HG03066 (cell line): ENCODE measurements around the gene PHF13.
"Not testable (repeated sequence)": the region's sequence is repeated elsewhere in the genome, so short reads cannot be mapped to it uniquely, and the experiment has no call there.

Experiments used
- ATAC-seq: cut with Tn5 transposase; IDR thresholded peaks from one replicate; pipeline ENCODE4 v1.9.1; 2021; ENCODE audit warnings: low read depth; ENCODE audit not compliant: unreplicated experiment

The PHF13 gene

GRCh38 chr1:6653436-6654290 is 40.1 kb downstream of the PHF13 start:
- ATAC-seq = no peak

GRCh38 chr1:6657138-6657537 is 43.6 kb downstream of the PHF13 start:
- ATAC-seq = no peak

DNA sequence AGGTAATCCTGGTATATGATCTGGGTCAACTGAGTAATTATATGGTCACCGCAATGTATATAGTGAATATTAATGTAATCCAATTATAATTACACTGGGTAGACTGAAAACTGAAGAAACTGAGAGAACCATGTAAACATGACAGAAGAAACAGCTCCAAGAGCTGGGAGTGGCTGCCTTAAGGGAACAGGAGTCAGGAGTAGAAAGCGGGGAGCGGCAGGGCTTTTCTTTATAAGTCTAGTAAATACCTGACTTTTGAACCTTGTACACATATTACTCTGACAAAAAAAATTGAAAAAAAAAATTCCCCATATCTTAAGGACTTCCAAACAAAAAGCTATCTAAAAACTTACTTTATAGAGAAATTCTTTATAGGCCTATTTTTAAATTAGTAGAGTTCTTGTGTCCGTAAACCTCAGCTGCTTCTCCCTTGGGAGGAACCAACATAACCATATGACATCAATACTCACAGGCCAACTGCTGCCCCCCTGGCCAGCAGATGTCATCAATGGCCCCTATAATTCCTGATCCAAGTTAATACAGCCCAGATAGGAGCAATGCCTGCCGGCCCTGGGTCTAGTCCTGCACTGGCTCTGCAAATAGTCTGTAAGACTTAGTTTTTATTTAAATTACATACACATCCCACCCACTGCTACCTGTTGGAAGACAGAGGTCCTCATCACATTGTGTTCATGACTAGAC is 45.0 kb downstream of the PHF13 start:
- ATAC-seq = no peak

DNA sequence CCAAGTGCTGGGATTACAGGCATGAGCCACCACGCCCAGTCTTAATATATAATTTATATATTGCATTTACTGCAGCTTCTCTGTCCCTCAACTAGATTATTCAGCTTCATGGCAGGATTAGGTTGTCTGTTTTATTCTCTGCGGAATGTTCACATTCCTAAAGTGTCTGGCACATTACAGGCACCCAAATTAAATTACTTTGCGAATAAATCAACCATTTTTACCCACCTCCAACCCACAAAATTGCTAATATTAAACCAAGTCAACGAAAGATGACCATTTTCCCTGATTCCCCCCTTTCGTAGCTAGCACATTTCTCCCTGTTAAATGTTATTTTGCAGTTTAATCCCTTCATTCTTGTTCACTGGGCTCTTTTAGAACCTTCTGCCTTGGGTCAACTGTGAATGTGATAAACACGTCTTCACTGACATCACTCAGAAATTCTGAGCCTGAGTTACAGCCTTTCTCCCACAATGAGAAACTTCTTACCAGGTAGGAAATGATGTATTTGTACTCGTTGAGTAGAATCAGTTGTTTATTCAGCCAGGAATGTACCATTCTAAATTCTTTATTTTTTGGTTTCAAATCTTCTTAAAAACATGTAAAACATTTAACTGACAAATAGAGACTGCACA is 47.0 kb downstream of the PHF13 start:
- no peak for ATAC-seq

DNA sequence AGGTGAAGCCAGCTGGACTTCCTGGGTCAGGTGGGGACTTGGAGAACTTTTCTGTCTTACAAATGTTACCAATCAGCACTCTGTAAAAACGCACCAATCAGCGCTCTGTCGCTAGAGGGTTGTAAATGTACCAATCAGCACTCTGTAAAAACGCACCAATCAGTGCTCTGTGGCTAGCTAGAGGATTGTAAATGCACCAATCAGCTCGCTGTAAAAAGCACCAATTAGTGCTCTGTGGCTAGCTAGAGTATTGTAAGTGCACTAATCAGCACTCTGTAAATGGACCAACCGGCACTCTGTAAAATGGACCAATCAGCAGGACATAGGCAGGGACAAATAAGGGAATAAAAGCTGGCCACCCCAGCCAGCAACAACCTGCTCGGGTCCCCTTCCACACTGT is 48.9 kb downstream of the PHF13 start:
- ATAC-seq = not testable (repeated sequence)

GRCh38 chr1:6666696-6667095 is 53.2 kb downstream of the PHF13 start:
- no peak for ATAC-seq

DNA sequence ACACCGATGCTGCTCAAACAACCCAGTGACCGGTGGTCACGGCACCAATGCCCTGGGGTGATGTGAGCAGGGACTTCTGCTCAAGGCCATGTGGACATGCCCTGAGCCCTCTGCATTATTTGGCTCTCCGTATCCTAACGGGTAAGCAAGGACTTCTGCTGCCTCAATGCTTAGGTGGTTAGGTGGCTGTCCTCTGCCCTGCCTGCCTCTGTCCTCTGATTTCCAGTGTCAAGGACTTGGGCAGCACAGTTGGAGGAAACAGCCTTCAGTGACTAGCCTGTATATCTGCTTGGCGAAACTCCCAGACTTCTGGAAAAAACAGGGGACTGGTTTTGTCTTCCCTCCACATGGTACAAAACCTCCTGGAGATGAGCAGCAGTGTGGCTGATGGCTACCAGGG is 53.6 kb downstream of the PHF13 start:
- ATAC-seq = no peak

DNA sequence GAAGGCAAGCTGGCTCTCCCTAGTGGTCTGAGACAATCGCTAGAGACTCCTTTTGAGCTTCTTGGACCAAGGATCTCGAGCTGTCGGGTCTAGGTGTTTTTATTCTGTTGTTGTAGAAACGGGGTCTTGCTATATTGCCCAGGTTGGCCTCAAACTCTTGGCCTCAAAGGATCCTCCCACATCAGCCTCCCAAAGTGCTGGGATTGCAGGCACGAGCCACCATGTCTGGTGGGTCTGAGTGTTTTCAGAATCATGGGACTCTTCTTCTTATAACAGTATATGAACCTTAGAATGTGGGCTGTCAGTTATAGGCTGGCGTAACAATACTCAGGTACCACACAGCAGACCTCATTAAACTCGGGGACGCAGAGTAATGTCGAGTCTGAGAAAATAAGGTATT is 55.0 kb downstream of the PHF13 start:
- no peak for ATAC-seq

- ATAC-seq = no peak
These were observed 59.0 kb downstream of the PHF13 start for GRCh38 chr1:6672558-6672957.
